Measurements from ENCODE around the gene PPP1R1C.

PPP1R1C gene

DNA sequence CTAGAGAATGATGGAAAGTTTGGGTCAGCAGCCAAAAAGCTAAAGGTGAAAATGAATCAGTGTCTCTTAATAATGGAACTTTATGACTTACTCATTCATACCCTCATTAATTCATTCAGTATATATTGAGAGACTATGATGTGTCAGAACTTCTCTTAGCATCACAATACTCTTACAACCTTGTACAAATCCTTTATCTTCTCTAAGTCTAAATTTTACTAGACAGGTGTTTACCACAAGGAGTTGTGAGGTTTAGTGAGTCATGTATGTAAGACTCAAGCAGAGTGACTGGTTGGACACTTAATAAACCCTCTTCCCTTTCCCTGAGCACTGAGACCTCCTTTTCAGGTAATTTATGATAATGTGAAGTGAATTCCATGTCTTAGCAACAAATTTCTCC lies 129.6 kb downstream of the PPP1R1C start:
- DNase-seq = no peak

DNA sequence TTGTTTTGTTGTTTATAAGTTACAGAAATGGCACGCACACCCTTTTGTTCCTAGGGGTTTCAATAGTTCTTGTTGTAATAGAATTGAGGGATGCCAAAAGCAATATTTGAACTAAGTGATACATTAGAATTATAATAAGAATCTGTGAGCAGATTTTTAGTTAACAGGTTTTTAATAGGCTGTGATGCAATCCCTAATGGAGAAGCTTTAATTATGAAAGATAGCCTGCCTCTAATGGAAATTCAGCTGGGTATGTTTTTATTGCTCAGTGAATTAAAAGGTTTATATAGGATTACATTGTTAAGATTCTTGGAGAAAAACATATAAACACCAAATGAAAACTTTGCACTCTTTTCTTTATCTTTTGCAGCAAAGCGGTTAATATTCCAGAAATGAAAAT lies 131.1 kb downstream of the PPP1R1C start:
- DNase-seq = no peak

DNA sequence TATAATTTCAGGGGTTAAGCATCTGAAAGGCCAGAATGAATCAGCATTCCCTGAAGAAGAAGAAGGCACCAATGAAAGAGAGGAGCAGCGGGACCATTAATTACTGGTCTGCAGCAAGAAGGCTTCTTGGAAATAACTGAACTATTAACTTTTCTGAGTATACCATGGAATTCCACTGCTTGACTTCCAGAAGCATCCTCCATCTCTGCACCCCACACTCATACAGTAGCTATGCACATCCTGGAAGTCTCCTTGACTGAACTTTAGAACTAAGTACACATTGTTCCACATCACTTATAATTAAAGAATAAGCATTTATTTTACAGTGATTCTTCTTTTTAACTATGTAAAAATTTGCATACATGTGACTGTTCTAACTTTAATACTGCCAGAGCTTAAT lies 131.5 kb downstream of the PPP1R1C start:
- DNase-seq = no peak

DNA sequence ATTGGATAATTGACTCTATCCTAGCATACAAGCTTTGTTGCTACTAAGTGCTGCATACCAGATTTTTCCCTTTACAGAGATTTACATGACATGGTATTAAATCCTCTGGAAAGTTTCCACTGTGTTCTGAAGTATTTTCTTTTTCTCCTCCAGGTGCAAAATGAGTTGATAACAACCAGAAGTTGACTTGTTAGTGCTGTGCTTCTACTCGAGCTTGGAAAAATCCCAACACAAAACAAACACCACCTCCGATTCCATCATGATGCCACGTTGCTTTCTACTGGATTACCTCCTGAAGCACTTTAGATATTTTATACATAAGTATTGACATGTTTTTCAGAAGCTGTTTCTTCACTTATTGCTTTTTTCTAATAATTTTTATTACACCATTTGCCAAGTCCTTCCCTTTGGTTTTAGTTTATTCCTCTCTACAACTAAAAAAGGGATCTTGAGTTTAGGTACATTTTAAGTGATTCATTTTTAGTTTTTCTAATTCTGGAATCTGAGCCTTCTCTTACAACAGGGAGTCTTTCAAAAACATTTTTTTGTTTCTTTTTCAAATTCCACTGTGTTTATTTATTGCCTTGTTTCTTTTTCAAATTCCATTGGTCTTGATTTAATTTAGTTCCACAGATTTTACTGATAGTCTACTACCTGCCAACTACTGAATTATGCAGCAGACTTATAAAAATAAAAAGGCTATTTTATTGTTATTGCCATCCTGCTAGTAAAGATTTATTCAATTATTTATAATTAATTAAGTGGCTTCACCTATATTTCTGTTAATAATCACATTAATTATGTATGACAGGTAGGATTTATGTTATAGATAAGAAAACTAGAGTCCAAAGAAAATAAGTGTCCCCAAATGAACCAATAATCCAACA lies 143.4 kb downstream of the PPP1R1C start:
- no peak for DNase-seq

DNA sequence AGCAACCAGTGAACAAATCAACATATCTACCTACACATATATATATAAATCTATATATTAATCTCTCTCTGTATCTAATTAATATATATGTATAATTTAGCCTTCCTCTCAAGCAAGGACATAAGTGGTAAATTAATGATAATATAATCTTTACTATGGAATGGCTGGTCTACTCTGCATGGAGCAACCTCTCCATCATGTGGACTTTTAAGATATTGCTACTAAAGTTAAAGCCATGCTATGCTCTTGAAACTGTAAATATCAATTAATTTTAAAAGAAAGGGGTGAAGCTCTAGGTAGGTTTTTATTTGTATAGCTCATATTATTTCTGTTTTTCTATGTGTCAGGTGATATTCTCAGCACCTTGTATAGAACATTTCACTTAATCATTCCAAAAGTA lies 147.0 kb downstream of the PPP1R1C start:
- DNase-seq = no peak

DNA sequence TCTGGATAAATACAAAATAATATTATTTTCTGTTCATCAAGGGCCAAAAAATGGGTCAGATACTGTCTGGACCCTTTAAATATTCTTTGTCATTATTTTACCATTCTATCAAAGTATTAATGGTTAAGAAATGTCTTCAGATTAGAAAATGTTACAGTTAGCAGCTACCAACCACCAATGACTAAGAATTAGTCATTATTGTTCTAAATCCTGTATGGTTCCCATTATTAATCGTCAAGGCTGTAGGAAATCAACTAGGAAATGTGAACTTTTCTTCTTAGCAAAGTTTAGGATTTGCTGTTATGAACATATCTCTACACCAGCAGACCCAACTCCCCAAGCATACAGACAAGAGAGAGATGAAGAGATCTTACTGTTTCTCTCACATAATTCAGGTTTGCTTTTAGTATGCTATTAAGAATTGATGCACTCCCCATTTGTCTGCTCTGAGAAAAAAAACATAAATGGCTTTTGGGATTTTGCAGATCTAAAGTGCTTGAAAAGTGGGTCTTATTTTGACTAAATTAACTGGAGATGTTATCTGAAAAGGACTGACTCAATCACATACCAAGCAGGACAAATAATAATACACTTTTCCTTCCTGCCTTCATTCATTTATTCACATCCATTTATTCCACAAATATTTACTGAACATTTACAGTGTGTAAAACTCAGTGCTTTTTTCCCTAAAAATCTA lies 147.7 kb downstream of the PPP1R1C start:
- no peak for DNase-seq

DNA sequence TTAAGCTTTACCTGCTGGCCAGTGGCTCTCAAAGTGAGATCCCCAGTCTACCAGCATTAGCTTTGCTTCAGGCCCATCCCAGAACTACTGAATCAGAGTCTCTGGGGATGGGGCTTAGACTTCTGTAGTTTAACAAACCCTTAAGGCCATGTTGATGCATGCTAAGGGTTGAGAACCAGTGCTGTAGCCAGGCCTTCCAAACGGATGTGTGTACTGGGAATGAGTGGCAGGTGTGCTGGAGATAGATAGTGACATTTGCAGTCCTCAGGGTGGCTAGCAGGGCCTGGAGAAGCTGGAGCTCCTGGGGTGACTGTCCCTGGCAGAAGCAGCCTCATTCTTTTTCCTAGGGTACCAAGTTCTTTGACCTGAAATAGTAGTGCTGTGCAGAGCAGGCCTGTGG lies 148.5 kb downstream of the PPP1R1C start:
- DNase-seq = no peak

DNA sequence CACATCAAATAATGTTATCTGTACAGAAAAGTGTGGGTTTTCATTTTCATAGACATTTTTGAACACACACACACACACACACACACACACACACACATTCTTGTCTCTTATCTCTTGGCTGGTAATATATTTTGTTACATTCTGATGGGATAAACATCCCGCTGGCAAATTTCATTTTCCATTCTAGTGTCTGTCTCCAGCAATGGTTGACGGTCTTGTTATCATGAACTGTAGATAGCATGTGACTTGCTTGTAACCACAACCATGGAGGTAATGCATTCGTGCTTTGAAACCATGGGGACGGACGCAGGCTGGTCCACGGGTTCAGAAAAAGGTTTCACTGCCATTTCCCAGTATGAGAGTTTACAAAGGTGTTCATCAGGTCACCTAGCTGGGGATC lies 156.4 kb downstream of the PPP1R1C start:
- DNase-seq = no peak

DNA sequence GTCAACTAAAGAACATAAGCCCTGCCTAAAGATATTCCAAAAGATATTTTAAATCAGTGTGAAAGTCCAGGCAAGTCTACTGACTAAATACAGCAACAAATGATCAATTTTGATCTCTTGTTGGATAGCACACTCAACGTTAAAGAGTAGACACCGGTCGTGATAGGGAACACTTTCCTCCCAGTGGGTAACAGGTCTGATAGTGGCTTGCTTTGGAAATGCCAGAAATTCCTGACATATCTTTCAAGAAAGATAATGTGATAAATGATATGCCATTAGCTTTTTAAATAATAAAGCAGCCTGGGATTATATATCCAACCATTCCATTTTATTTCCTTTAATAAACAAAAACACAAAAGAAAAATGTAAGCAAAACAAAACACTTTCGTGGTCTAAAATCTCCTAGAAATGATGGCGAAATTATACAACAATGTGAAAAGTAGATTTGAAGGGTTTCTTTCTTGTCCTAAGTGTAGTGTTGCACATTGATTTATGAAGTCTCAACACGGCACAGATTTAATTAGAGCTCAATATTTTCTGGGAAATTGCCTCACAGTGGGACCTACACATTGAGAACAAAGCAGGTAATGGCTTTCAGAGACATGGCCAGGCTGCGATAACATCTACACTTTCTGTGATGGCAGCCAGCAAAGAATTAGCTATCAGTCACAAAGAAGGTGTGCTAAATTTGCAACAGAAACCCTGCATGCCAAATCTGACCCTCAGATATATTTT lies 158.6 kb downstream of the PPP1R1C start:
- DNase-seq = no peak

DNA sequence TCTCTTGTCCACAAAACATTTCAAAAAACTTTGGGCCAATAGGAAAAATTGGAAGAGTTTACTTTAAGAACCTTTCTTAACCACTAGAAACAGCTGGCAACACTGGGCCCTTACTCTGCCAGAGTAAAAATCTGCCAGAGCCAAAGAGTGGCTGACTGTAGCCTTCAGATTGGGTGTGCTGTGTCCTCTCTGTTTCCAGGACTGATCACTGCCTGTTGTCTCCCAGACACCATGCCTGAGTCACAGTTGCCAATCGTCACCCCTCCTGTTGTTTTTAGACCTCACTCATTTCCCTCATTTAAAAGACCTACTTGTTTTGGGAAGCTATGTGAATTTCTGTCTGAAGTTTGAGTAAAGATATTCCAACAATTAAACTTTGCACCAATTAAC lies 159.1 kb downstream of the PPP1R1C start:
- DNase-seq = no peak

DNA sequence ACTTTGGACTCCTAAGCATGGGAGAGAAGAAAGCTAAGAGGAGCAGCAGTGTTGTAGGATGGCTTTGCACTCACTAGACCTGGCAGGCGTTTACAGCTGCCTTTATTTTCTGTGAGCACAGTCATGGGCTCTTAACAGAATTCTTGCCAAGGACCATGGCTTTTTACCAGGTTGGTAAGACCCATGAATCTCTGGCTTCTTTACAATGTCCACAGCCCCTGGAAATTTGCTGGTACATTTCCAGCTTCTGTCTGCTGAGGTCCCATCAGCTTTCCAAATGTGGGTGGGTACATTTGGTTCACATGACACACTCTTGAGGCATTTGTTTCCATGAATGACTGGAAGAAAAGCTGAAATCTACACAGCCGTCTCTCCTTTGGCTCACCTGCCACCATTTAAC lies 162.7 kb downstream of the PPP1R1C start:
- no peak for DNase-seq

DNA sequence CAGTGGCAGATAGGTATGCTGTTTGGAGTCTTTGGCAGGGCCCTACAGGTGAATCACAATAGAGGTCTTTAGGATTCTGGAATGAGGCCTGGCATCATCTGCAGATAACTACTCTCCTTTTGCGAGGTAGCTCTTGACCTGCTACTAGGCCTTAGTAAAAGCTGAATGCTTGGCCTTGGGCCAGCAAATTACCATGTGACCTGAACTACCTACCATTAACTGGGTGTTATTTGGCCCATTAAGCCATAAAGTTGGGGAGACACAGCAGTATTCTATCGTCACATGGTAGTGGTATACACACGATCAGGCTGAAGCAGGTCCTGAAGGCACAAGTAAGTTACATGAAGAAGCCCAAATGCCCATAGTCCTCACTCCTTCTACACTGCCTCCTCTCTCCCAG lies 178.2 kb downstream of the PPP1R1C start:
- no peak for DNase-seq

DNA sequence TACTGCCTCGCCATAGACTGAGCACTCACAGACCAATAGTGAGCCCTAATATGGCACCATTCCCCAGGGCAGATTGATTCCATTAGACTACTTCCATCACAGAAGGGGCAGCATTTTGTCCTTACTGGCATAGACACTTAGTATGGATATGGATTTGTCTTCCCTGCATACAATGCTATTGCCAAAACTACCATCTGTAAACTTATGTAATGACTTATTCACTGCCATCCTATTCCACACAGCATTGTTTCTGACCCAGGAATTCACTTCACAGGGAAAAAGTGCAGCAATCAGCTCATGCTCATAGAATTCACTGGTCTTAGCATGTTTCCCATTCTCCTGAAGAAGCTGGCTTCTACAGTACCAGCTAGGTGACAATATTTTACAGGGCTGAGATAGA lies 179.0 kb downstream of the PPP1R1C start:
- DNase-seq = no peak

DNA sequence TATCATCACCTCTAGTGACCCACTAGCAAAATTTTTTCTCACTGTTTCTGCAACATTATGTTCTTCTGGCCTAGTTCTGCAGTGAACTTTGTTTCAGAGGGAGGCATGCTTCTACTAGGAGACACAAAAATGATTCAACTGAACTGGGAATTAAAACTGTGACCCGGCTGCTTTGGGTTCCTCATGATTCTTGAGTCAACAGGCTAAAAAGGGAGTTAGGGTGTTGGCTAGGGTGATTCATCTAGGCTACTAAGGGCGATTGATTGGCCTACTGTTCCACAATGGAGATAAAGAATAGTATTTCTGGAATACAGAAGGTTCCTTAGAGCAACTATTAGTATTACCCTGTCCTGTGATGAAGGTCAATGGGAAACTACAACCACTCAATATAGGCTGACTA lies 179.5 kb downstream of the PPP1R1C start:
- no peak for DNase-seq

DNA sequence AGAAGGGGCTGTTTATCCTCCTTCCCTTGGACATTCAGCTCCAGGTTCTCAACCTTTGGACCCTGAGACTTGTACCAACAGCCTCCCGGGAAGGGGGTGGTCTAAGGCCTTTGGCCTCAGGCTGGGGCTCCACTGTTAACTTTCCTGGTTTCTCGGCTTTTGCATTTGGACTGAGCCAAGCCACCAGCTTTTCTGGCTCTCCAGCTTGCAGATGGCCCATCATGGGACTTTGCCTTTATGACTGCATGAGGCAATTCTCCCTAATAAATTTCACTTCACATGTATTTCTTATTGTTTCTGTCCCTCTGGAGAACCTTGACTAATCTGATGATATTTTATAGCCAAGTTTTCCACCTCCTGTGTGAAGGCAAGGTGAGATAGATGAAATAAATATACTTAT lies 180.8 kb downstream of the PPP1R1C start:
- no peak for DNase-seq

DNA sequence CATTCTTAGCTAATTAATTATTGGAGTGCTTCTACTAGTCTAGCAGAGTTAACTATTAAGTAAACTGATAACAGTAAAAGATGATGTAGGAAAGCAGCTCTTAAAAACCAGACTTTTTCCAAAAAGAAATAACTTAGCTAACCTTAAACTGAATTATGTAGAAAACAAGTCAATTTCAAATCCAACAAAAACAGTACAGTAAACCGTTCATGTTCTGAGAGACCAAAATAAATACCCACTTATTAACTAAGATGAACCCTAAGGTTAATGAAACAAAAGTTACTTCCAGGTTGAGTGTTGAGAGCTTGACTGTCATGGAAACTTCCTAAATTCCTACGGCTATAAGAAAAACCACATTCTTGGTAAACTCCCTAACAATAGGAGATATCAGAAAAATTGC lies 181.2 kb downstream of the PPP1R1C start:
- no peak for DNase-seq
